Stimulated activated CD4-positive, alpha-beta T cell treated with anti-CD3 and anti-CD28 coated beads, Interleukin-4, amount 100 ng/mL, for 4 hours (primary cell): ENCODE measurements around the gene RNF121.
A peak's percentile ranks its signal among the peaks of the same experiment; 100 is the strongest.

Experiments used
- DNase-seq, 2 experiments: peaks; one replicate each; pipeline ENCODE4 v3.0.0-alpha.2; 2020

The RNF121 gene

DNA sequence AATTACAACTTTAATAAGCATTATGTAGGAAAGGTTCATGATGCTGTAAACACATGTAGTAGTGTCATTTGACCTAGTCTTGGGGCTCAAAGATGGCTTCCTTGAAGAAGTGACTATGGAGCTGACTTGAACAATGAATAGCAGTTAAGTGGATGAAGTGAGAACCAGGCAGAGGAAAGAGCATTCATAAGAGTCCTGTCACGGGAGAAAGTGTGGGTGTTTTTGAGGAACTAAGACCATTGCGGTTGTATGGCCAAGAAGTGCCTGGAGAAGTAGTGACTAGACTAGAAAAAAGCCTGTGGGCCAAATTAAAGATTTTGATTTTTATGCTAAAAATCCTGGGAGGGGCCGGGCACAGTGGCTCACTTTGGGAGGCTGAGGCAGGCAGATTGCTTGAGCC is 62.6 kb downstream of the RNF121 start:
- DNase-seq = no peak

DNA sequence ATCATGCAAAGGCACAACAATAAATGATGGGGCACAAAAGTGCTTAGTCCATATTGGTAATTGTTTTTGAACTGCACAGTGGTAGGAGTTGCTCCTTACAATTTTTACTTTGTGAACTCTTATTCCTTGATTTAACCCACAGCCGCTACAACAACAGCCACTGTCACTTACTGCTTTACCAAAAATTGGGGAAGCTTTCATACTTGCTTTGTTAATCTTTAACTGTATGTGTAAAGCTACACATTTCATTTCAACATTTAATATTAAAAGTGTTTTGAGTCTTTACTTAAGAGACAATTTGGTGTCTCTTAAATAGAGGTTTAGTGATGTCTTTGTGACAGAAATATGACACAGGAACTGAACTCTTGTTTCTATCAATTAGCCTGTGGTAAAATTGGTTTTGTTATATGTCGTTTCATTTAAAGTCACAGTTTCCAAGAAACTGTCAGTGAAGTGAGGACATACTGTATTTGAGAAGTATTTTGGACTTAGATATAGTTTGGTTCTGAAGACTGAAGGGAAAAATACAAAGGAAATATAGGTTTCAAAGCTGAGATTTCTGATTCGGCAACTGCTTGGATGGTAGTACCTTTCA is 63.4 kb downstream of the RNF121 start:
- DNase-seq = no peak

DNA sequence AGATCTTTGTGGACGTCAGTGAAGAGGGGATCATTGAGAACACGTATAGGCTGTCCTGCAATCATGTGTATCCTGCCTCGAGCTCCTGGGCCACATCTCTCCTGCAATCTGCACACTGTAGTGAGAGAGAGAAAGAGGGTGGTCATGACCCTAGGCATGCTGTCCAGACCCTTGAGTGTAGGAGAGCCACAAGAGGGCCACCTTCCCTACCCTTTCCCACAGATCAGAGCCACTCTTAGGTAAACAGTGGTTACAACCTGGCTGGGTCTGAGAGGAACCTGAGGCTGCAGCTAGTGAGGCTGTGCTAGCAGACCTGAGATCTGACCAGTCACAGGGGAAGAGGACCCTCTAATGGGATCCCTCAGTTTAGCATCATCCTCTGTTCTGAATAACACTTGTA is 65.9 kb downstream of the RNF121 start:
- DNase-seq = no peak

DNA sequence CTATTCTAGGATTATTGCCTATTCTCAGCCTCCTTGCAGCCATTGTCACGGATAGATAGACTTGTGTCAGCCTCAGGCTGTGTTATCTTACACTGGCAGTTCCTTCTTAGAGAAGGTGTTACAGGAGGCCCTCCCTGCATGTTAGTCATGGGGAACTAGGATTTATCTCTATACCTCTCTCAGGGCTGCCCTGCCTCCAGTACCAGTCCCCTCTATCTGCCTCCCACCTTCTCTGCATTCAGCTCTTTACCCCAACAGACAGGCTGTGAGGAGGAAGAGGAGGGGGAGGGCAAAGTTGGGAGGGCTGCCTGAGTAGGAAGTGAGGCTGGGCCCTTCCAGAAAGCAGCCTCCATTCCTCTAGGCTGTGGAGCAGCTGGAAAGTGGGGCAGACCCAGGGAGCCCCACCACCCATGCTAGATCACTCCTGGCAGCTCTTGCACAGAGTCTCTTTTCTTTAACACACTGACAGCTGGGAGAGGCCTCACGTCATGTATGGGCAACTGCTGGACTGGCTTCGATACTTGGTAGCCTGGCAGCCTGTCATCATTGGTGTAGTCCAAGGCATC is 67.0 kb downstream of the RNF121 start:
- no peak for DNase-seq

DNA sequence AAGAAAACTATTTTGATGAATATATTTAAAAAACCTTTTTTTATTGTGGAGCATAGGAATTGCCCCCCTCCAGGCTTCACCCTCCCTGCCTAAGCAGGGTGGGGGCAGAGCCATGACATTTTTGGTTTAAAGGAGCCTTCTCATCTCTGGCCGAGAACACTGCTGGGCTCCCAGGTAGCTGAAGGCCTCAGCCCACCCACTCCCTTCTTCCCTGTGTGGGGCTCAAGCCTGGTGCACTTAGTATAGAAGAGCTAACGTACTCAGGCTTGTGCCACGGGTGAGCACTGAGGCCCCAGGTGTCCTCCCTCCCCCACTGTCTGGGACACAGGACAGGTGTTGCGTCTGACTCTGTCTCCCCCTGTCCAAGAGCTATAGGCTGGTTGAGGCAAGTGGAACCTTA is 67.7 kb downstream of the RNF121 start:
- no peak for DNase-seq

DNA sequence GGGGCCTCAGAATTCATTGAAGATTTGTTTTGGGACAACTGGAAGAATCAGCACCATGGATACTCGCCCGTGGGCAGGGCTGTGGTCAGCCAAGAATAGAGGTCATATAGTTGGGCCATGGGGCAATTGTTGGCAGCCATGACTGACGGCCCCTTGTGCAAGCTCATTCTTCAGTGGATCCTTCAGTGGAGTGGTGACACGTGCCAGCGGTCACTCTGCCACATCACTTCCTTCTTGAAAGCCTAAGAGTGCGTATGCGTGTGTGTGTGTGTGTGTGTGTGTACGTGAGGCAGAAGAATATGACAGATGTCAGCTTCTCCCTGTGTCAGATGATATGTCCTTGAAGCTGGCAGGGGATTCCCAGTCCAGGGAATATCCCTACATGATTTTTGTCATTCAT is 68.1 kb downstream of the RNF121 start:
- no peak for DNase-seq

DNA sequence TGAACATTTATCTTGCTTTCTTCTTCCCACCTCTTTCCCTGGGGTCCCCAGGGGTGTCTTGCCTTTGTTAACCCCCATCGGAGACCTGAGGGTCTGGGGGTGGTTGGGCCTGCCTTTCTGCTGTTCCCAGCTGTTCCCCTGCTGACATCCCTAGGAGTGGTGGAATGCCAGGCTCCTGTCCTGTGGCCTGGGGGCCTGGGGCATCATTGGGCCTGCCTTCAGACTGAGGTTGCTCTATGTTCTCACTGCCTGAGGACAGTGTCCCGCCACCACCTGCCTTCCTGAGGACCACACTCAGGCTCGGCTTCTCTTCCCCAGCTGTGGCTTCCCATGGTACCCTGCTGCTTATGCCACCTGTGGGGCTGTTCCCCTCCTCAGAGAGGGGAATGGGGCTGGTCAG is 68.7 kb downstream of the RNF121 start:
- DNase-seq = no peak

DNA sequence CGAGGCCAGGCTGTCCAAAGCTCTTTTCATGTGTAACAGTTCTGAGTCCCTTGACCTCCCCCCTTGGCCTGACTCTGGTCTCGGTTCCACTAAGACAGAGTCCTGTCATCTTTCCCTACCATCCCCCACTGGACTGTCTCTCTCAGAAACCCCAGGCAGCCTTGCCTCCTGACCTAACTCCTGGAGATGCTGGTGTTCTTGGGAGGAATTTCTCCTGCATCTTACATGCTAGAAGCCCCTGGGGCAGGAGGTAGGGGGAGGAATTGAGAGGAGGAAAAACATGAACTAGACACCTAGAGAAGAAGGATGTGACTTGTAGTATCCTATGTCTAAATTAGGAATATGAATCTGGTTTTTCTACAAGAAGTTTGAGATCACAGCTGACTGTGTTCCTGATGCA is 69.2 kb downstream of the RNF121 start:
- no peak for DNase-seq

DNA sequence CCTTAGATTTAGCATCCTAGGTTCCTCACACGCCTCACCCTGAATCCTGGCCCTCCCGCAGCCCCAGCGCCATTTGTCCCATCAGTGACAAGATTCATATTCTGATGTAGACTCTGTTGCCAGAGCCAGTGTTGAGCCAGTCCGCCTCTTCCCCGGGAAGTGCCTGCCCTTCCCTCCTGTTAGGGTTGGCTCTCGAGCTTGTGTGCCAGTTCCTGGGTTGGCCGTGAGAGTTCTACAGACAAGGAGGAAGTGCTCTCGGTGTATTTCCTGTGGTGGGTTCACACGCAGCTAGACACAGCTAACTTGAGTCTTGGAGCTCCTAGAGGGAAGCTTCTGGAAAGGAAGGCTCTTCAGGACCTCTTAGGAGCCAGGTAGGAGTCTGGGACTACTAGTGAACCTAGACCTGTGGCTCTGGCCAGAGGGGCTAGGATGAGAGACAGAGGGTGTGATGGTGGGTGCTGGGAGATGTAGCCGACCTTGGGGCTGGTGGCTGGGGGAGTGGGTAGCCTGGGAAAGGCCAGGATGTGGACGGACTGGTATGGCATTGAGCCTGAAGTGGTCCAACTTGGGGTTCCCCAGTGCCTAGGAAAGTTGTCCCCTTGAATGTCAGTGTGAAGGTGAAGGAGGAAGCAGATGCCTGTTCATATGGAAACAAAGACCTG is 69.9 kb downstream of the RNF121 start, which contains the start of gene IL18BP:
Gene IL18BP, plus strand, starts transcription at position 261 of the 662 bp plus-strand sequence. CDS start 1,076 bp downstream, outside the sequence.
- peak in 1 of 2 experiments; percentile 11 for DNase-seq

DNA sequence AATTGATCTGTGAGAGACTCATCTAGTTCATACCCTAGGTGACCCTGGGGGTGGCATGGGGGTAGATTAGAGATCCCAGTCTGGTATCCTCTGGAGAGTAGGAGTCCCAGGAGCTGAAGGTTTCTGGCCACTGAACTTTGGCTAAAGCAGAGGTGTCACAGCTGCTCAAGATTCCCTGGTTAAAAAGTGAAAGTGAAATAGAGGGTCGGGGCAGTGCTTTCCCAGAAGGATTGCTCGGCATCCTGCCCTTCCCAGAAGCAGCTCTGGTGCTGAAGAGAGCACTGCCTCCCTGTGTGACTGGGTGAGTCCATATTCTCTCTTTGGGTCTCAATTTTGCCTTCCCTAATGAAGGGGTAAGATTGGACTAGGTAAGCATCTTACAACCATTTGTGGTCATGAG is 70.5 kb downstream of the RNF121 start:
- no peak for DNase-seq

DNA sequence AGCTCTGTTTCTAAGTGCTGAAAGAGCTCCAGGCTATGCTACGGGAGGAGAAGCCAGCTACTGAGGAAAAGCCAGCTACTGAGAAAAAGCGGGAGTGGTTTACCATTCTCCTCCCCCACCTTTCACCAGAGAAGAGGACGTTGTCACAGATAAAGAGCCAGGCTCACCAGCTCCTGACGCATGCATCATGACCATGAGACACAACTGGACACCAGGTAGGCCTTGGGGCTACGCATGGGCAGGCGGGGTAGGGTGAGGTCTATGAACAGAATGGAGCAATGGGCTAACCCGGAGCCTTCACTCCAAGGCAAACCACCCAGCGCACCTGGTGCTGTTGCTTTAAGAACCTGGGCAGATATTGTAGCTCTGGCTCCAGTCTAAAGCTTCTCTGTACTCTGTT is 71.0 kb downstream of the RNF121 start:
- no peak for DNase-seq

DNA sequence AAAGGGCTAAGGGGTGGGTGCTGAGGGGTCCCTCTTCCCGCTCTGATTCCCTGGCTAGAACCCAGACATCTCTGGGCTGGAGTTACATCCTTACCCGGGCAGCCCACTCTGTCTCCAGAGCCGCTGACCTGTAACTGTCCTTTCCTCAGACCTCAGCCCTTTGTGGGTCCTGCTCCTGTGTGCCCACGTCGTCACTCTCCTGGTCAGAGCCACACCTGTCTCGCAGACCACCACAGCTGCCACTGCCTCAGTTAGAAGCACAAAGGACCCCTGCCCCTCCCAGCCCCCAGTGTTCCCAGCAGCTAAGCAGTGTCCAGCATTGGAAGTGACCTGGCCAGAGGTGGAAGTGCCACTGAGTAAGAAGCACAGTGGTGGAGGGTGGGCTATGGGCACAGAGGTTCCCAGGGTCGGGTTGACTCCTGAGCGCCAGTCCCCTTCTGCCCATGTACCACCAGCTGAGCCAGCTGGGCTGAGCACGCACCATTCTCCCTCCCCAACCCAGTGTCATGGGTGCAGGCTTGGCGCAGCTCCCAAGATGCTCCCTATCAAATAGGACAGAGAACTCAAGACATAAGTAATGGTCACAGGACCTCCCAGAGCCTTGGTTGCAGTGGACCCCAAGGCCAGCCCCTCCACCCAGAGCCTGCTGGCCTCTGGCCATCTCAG is 71.5 kb downstream of the RNF121 start:
- no peak for DNase-seq

DNA sequence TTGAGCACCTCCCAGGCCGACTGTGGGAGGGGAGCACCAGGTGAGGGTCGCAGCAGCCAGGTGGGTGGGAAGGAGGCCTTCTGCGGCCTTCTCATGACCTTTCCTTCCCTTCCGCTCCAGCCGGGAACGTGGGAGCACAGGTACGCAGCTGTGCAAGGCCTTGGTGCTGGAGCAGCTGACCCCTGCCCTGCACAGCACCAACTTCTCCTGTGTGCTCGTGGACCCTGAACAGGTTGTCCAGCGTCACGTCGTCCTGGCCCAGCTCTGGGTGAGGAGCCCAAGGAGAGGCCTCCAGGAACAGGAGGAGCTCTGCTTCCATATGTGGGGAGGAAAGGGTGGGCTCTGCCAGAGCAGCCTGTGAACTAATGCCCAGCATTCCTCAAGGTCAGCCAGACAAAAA is 72.4 kb downstream of the RNF121 start:
- DNase-seq = no peak

DNA sequence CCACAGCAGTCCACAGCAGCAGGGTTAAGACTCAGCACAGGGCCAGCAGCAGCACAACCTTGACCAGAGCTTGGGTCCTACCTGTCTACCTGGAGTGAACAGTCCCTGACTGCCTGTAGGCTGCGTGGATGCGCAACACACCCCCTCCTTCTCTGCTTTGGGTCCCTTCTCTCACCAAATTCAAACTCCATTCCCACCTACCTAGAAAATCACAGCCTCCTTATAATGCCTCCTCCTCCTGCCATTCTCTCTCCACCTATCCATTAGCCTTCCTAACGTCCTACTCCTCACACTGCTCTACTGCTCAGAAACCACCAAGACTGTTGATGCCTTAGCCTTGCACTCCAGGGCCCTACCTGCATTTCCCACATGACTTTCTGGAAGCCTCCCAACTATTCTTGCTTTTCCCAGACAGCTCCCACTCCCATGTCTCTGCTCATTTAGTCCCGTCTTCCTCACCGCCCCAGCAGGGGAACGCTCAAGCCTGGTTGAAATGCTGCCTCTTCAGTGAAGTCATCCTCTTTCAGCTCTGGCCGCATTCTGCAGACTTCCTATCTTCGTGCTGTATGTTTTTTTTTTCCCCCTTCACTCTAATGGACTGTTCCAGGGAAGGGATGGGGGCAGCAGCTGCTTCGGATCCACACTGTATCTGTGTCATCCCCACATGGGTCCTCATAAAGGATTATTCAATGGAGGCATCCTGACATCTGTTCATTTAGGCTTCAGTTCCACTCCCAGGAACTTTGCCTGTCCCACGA is 73.2 kb downstream of the RNF121 start:
- DNase-seq = no peak

DNA sequence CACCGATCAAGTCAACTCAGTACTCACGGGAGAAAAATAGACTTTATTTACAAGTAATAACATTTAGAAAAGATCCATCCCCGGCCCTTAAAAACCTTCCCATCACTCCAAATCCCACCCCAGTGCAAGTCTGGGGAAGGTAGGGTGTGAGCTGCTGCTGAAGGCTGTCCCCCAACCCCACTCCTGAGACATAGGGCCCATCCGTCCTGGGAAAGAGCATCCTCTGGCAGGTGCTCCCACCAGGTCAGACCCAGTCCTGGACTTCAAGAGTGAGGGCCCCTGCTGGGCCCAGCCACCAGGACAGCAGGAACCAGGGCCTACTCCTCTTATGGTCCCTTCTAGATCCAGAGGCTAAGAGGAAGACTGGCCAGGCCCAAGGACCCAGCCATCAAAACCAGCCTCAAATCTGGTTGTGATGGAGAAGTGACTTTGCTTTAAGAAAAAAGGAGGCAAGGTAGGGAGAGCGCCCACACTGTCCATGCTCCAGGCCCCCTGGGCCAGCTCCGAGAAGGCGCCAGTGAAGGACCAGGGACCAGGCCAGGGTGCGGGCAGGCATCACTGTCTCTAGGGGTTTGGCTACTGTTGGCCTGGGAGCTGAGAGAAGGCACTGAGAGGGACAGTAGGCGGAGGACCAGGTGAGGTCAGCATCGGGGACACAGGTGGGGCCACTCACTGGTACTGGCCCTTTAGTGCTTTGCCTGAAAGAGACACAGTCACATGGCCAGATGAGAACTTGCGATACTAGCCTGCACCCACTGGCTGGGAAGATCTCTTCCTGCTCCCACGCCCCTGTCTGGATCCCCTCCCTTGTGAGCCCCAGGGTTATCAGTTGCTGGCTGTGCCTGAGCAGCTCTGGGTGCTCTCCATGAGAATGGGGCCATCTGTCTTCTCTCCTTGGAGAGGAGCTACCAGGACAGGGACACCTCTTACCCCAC is 74.3 kb downstream of the RNF121 start:
- DNase-seq = no peak

DNA sequence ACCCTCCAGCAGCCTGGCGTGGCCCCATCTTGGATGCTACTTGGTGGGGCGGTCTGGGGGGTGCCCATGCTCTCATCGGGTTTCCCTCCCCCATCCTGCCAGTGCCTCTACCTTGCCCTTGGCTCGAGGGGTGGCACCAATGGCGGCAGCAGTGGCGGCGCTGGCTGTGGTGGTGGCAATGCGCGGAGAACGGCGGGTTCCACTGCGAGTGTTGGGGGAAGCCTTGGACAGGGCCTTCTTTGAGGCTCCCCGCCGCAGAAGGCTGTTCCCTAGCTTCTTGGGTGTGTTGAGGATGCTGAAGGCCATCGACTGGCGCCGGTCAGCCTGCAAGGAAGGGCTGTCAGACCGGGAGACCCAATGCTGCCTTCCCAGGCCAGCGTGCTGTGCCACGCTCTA is 74.9 kb downstream of the RNF121 start:
- no peak for DNase-seq

DNA sequence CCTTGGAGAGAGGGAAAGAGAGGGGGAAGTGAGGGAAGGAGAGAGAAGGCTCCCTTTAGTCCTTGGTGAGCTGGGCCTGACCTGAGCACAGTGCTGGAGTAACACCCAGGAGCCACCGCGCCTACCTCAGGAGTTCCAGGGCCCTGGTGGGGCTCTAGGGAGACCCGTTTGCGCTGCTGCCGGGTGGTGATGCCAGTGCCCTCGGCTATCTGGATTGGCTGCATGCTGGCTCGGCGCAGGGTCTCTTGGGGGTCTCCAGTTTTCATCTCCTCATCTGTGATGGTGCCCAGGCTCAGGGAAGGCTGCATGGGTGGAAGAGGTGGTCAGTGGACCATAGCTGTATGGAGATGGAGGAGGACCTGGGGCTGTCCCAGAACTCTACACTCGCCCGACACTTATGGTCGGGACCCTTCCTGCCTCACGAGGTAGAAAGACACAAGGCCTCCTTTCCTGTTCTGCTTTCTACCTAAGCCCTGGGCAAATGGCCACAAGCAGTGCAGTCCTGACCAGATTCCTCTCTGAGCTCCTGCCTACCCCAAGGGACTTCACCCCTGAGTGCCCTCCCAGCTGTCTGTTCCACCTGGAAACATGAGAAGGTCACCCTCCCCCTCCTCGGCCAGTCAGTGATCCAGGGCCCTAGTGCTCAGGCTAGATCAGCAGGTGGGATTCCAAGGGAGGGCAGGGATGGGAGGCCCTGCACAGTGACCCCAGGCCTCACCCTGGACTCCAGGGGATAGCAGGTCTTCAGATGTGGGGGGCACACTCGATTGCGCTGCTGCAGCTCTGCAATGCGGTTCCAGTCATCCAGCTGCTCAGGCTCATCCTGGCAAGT is 75.9 kb downstream of the RNF121 start:
- no peak for DNase-seq

DNA sequence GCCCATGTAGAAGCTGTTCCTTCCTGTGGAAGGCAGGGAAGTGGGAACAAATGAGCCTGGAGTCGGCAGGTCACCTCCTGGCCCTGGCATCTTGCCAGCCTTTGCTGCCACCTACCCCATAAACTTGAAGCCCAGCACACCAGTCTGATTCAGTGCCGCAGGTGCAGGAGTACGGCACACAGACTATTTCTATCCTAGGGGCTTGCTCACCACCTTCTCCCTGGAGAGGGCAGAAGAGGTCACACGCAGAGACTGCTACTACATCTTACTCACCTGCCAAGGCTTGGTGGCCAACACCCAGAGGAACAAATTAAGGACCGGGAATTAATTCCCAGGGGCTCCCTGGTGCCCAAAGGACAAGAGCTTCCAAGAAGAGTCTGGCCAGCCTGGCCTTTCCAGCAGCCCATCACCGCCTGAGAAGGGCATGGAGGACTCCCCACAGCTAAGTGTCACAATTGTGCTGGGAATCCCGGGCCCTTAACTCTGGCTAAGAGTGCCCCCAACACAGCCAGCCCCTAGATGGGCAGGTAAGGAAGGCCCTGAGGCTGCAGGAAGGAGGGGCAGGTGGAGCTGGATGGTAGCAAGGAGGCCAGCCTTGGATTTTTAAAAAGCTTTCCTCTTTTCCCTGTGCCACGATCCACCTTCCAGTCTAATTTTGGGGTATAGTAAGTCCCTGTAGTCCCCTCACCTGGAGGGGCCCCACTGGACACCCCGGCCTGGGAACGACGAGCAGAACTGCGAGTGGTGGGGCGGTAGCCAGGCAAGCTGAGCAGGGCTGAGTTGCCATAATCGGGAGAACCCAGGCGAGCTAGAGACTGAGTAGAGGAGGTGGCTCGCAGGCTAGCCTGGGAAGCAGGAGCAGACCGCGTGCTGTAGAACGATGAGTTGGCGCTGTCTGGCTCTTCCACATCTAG is 76.8 kb downstream of the RNF121 start:
- DNase-seq = no peak

DNA sequence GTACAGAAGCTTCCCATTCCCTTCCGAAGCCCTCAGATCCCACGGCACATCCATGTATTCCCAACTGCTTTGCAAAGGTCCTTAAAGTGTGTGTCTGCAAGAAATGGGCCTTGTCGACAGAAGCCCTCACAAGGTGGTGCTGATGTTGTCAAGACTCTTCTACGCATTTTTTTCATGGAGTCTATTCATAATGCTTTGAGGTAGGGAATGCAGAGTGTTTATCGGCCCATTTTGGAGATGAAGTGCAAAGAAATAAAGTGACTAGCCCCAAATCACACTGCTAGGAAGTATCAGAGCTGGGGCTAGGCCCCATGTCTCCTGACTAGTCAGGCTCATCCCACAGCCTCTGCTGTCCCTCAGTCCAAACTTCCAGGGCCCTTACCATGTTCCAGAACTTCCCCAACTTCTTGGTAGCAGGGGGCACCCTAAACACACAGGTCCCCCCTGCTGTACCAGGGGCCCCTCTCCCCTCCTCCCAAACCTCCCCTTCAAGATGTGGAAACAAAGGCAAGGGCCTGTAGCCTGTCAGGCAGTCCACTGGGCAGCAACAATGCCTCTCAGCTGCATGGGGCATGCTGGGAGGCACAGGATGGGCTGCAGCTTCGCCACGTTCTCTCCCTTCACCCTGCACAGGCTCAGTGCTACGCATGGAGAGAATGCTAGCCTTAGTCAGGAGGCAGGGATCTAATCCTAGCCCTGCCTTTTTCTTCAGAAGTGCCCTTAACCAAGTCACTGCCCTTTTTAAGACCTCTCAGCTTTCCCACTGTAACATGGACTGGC is 77.7 kb downstream of the RNF121 start:
- DNase-seq = no peak
